IMR-90 (cell line): ENCODE measurements around the gene PIN1.

ENCODE experiments used
- BHLHE40 ChIP-seq: fragments of 150-350 bp; IDR thresholded peaks from 2 replicates; pipeline ENCODE4 v1.6.1; 2016; ENCODE audit warnings: mild to moderate bottlenecking, low read depth, low read length
- CEBPB ChIP-seq: IDR thresholded peaks from 2 replicates; pipeline ENCODE4 v1.6.1; 2012; ENCODE audit warnings: low read depth, low read length, improper control_type of control experiment
- CHD1 ChIP-seq: IDR thresholded peaks from 2 replicates; pipeline ENCODE4 v1.6.1; 2012; ENCODE audit warnings: low read depth, low read length, improper control_type of control experiment
- ELK1 ChIP-seq: fragments of 150-350 bp; IDR thresholded peaks from 2 replicates; pipeline ENCODE4 v1.6.1; 2016; ENCODE audit warnings: low read depth, mild to moderate bottlenecking, low read length, moderate library complexity, borderline replicate concordance
- POLR2A ChIP-seq: IDR thresholded peaks from 2 replicates; pipeline ENCODE4 v1.6.1; 2012; ENCODE audit warnings: mild to moderate bottlenecking, low read depth, low read length
- RCOR1 ChIP-seq: IDR thresholded peaks from 2 replicates; pipeline ENCODE4 v1.6.1; 2012; ENCODE audit warnings: mild to moderate bottlenecking, low read length, improper control_type of control experiment; ENCODE audit not compliant: insufficient replicate concordance
- SMC3 ChIP-seq: fragments of 150-350 bp; IDR thresholded peaks from 2 replicates; pipeline ENCODE4 v1.6.1; 2016; ENCODE audit warnings: low read depth, mild to moderate bottlenecking, antibody characterized with exemption, low read length, moderate library complexity
- TF ChIP-seq, protein P1 (sequence below): conservative IDR thresholded peaks from 2 replicates; pipeline ENCODE4 v1.5.1; 2012; ENCODE audit warnings: mild to moderate bottlenecking, low read depth, low read length, improper control_type of control experiment
- TF ChIP-seq, protein P2 (sequence below): fragments of 150-350 bp; IDR thresholded peaks from 2 replicates; pipeline ENCODE4 v1.6.1; 2017; ENCODE audit warnings: mild to moderate bottlenecking, antibody characterized with exemption, low read length, low read depth

DNA sequence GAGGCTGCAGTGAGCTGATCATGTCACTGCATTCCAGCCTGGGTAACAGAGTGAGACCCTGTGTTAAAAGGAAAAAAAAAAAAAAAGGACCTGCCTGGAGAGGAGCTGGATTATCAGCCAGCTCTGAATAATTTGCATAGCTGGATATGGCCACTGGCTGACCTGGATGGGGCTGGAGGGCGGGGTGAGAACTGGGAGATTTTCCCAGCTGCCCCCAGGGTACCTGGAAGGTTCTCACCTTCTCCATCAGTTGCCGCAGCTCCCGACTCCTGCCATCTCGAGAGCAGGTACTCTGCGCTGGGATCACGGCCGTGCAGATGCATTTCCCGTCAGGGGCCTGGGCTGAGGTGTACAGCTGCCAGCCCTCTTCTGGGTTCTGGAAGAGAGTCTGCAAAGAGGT, 25.3 kb downstream of the PIN1 start:
- TF ChIP-seq, protein P1, sequence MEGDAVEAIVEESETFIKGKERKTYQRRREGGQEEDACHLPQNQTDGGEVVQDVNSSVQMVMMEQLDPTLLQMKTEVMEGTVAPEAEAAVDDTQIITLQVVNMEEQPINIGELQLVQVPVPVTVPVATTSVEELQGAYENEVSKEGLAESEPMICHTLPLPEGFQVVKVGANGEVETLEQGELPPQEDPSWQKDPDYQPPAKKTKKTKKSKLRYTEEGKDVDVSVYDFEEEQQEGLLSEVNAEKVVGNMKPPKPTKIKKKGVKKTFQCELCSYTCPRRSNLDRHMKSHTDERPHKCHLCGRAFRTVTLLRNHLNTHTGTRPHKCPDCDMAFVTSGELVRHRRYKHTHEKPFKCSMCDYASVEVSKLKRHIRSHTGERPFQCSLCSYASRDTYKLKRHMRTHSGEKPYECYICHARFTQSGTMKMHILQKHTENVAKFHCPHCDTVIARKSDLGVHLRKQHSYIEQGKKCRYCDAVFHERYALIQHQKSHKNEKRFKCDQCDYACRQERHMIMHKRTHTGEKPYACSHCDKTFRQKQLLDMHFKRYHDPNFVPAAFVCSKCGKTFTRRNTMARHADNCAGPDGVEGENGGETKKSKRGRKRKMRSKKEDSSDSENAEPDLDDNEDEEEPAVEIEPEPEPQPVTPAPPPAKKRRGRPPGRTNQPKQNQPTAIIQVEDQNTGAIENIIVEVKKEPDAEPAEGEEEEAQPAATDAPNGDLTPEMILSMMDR, result no peak
- TF ChIP-seq, protein P2, sequence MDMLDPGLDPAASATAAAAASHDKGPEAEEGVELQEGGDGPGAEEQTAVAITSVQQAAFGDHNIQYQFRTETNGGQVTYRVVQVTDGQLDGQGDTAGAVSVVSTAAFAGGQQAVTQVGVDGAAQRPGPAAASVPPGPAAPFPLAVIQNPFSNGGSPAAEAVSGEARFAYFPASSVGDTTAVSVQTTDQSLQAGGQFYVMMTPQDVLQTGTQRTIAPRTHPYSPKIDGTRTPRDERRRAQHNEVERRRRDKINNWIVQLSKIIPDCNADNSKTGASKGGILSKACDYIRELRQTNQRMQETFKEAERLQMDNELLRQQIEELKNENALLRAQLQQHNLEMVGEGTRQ, result no peak
- TF ChIP-seq BHLHE40 (no peak), CEBPB (no peak), RCOR1 (no peak), POLR2A (no peak), ELK1 (no peak), SMC3 (no peak), CHD1 (no peak)
